ENCODE data around the gene IL4I1.

The IL4I1 gene

DNA sequence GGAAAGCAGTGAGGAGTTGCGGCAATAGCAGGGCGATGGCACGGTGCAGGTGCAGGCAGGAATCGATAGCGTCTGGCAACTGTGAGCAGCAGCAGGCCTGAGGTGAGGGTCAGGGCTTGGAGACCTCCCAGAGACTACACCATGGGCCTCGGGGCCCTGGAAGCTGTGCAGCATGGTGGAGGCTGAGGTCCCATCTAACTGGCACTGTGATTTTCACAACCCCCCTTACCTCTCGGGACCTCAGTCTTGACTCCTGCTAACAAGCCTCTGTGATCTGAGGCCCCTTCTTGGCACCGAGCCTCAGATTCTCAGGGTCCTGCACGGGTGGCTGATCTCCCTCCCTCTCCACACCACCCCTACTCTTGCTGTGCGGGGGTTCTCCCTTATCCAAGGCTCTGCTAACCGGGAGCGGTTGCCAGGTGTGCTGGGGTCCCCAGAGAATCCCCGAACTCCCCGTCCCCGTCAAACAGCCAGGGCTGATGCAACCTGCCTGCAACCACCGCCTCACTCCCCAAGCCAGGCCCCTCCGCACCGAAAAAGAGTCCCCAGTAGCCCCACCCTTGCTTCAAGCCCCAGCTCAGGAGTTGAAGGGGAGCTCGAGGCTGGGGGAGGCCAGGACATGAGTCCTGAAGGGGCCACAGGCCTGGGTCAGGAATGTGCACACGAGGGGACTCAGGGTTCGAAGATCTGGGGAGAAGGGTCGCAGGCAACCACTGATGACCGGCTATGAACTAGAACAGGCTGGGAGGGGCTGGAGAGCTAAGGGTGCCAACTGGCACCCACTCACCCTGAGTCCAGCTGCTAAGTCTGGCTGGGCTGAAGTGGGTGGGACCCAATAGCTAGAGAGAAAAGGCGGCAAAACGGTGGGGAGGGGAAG lies 27.6 kb upstream of the IL4I1 start:
- no peak for DNase-seq

- DNase-seq, result no peak
Observed at GRCh38 chr19:49923055-49924003, 26.6 kb upstream of the IL4I1 start.

- no peak for DNase-seq
Observed at GRCh38 chr19:49921871-49922795, 25.4 kb upstream of the IL4I1 start.

DNA sequence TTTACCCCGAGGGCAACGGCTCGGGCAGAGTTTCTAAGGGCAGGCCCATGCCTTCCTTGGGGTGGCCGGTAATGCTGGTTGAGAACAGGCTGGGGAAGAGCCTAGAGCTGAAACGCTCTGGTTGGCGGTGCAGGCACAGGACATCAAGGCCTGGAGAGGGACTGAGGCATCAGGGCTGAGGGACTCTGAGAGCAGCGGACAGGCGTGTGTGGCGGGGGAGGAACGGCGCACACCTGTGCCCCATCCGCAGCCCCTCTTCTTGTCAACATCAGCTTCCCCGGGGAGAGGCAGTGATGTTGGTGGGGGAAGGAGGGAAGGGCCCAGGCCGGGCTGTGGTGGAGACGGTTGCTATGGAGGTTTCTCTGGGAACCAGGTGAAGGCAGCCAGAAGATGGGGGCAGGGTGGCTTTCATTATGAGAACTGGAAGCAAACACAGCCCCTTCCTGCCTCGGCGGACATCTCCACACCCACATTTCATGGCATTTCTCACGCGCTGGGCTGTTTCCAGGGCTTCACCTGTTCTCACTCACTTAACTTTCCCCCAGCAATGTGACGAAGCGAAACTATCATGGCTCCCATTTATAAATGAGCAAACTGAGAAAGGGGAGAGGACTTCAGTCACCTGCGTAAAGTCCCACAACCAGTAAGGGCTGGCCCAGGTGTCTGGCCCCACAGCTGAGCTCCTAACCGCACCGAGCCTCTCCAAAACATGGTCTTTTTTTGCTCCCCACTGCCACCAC lies 24.1 kb upstream of the IL4I1 start:
- DNase-seq, result no peak

- no peak for DNase-seq
Observed at GRCh38 chr19:49918089-49918488, 21.4 kb upstream of the IL4I1 start.

DNA sequence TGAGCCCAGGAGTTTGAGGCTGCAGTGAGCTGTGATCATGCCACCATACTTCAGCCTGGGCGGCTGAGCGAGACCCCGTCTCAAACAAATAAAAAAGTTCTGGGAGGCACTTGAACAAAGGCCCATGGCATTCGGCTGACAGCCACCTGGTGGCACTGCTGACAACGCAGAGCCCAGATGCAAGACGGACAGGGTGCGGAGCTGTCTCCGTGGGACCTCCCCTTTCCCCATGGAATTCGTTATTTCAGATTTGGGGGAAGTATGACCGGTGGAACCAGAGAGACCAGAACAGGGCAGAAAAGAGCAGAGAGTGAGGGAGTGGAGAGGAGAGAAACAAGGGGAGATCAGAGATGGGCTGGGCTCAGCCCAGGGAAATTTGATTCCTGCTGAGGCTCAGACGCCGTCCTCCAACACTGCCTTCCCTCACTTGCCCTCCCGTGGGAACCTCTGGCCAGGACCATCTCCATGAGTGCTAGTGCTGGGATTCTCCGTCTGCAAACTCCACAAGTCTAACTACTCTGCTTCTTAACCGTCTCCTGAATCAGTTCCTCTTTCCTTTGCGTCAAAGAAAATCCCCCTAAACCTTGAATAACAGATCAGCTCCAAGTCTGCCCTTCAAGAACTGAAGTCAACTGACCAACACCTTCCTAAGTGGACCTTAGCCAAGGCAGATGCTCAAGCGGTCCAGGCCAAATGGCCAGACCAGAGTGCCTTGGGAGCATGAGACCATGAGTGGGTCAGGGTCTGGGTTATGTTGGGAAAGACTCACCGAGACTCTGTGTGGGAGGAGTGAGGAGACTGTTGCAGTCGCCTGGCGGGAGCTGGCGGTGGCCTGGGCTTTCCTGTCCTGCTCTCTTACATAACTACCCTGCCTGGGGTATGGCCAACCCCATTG lies 20.4 kb upstream of the IL4I1 start:
- DNase-seq, result no peak

GRCh38 chr19:49915271-49915670 lies 18.6 kb upstream of the IL4I1 start:
- DNase-seq, result no peak

- no peak for DNase-seq
Observed at GRCh38 chr19:49913720-49914119, 17.0 kb upstream of the IL4I1 start.

DNA sequence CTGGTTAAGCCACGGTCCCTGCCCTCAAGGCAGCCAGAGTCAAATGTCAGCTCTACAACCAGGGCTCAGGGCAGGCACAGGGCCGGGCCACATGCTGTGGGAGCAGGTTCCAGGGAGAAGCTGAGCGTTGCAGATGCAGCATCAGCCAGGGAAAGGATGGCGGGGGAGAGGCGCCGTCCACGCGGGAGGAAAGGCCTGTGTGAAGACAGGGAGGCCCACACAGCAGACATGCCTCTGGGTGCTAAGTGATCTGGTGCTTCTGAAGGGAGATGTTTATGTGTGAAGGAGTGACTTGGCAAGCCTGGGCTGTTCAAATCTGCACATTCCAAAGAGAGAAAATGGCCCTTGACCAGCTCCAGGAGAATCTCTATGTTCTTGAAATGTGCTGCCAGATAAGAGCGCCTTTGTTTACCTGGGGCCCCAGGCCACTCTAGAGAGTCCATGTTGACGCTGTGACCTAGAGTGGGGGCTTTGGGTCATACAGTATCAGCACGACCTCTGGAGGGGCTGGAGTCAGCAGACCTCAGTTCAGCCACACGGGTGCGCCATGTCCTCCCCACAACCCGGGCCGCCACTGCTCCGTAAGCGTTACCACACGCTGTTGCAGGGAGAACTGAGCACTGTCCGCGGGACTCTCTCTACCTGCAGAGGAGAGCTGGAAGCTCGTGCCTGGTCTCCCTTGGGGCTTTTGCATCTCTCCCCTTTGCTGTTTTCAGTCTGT lies 16.4 kb upstream of the IL4I1 start:
- DNase-seq, result no peak

DNA sequence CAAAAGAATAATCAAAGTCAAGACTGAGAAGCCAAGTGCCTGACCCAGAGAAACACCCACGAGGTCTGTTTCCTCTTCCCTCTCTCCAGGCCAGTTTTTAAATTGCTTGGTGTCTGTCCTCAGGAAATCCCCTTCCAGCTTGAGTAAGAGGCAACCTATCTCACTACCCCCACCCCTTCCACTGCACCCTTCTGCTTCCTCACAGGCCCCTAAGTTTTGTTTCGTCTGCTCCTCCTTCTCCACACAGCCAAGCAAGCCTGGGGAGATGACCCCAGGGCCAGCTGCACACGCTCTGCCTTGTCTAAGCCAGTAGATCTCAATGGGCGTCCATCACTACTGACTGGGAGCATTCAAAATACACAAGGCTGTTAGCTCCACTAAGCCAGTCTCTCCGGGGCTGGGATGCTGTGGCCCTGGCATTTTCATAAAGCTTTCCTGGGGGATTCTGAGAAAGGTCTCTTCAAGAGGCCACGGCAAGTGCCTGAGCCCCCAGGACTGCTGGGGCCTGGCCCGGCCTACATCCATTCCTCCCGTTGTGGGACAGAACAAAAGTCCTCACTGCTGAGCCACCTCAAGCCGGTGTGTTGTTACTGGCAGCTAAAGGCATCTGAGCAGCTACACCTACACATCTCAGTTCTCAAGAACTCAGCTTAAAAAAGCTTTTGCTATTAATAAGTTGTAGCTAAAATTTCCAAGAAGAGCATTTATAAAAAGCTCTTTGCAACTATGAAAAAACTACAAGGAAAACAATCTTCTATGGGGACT lies 14.9 kb upstream of the IL4I1 start:
- no peak for DNase-seq

- no peak for DNase-seq
Observed at GRCh38 chr19:49910179-49910578, 13.5 kb upstream of the IL4I1 start.

DNA sequence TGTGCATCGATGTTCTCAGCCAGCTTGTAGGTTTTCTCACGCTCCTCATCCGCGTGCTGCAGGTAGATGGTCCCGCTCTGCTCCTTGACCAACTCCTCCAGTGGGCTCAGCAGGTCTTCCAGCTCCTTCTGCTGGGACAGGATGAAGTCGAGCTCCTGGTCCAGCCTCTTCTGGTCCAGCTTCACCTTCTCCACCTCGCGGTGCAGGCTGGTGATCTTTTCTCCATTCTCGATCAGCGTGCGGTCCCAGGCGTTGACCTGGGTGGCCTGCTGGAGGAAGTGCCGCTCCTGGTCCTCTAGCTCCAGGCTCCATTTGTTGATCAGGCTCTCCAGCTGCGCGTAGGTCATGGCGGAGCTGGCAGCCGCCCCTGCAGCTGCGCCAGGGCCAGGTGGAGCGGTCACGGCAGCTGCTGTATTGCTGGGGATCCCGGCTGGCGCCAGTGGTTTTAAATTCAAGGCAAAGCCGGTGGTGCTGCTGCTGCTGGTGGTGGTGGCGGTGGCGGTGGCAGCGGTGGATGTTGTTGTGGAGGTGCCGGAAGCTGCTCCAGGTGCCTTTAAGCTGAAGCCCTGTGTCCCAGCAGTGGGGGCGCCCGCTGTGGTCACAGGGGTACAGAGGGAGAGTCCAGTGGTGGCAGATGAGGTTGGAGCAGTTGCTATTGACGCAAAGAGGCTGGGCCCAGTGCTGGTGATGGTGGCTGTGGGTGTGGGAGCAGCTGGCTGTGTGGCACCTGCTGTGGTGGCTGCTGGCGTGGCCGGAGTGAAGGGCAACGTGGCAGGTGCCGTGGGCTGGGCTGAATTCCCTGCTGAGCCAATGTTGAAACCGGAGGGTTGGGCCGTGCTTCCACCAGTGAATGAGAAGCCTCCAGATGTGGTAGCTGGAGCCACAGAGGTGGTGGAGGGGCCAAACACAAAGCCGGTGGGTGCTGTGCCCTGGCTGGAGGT lies 12.1 kb upstream of the IL4I1 start:
- no peak for DNase-seq

GRCh38 chr19:49907745-49908446 lies 11.2 kb upstream of the IL4I1 start:
- no peak for DNase-seq

GRCh38 chr19:49906879-49907564 lies 10.3 kb upstream of the IL4I1 start:
- no peak for DNase-seq

GRCh38 chr19:49904136-49904535 lies 7.4 kb upstream of the IL4I1 start:
- DNase-seq, result no peak

DNA sequence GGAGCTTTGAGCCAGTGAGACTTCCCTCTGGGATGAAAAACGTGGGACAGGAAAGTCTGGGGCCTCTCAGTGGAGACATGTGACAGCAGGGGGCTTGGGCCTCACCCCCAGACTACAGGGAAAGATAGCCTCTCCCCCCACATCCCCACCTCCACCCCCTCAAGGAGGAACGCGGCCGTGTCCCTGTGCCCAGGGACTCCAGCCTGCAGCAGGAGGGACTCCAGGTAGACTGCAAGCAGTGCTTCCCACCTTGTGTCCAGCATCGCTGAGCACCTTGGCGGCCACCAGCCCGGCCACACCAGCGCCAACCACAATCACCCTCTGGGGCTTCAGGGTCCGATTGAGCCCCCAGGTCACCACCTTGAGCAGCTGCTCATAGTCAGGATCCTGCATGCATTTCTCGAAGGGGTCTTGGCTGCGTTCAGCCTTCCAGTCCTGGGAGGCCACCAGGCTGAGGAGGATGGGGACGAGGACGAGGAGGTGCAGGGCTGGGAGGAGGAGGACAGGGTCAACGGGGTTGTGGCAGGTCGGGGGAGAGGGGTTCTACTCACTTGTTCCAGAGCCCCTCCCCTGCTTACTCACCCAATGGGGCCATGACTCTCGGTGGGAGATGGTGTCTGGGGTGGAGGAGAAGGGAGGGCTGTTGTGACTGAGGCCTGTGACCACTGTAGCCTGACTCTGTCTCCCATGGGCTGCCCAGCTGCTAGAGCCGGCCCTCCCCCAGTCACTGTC lies 955 bp downstream of the IL4I1 start:
- DNase-seq, result no peak

Data from eye (tissue), 1 donor.